ENCODE measurements around the gene ZNF569.
"Not testable (repeated sequence)": the region's sequence is repeated elsewhere in the genome, so short reads cannot be mapped to it uniquely, and the experiment has no call there.

ZNF569 gene

DNA sequence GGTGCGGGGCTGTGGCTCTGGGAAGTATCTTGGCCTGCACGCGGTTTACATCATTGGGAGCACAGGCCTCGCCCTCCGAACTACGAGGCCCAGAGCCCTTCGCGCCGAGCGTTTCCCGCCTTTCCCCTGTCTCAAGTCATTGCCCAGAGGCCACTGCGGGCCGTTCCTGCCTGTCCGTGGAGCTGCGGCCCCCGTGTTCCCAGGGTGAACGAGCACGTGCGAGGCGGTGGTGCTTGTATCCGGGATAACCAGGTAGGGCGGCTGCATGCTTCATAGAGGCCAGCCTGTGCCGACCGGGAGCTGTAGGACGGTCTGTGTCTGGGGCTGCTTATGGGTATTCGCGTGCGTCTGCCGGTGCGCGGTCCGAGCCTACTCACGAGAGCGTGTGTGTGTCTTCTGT is 63.8 kb downstream of the ZNF569 start:
- ChIA-PET CTCF (no interaction called here), POLR2A (no interaction called here)
- DNase-seq (ENCODE audit: low read depth, low spot score) = no peak
- H3K4me3 ChIP-seq (ENCODE audit: low read depth, low read length) = no peak overlapping the region
- TF ChIP-seq, protein P1, sequence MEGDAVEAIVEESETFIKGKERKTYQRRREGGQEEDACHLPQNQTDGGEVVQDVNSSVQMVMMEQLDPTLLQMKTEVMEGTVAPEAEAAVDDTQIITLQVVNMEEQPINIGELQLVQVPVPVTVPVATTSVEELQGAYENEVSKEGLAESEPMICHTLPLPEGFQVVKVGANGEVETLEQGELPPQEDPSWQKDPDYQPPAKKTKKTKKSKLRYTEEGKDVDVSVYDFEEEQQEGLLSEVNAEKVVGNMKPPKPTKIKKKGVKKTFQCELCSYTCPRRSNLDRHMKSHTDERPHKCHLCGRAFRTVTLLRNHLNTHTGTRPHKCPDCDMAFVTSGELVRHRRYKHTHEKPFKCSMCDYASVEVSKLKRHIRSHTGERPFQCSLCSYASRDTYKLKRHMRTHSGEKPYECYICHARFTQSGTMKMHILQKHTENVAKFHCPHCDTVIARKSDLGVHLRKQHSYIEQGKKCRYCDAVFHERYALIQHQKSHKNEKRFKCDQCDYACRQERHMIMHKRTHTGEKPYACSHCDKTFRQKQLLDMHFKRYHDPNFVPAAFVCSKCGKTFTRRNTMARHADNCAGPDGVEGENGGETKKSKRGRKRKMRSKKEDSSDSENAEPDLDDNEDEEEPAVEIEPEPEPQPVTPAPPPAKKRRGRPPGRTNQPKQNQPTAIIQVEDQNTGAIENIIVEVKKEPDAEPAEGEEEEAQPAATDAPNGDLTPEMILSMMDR (IDR thresholded peaks at IDR 0.05; ENCODE audit: insufficient read depth, low read length, missing control alignments) = no peak

DNA sequence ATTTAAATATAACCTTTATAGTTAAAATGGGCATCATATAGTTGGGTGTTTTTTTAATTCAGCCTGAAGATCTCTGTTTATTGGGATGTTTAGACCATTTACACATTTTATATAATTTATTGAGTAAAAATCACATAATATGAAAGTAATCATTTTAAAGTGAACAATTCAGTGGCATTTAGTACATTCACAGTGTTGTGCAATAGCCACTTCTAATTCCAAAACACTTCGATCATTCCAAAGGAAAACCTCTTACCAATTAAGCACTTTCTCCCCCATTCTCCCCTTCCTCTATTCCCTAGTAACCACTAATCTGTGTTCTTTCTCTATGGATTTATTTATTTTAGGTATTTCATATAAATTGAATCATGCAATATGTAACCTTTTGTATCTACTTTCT is 66.2 kb downstream of the ZNF569 start:
- DNase-seq (ENCODE audit: low read depth, low spot score) = no peak
- ChIA-PET POLR2A (no interaction called here), CTCF (no interaction called here)
- TF ChIP-seq, protein P1 (IDR thresholded peaks at IDR 0.05; ENCODE audit: insufficient read depth, low read length, missing control alignments) = no peak
- H3K4me3 ChIP-seq (ENCODE audit: low read depth, low read length) = no peak overlapping the region

DNA sequence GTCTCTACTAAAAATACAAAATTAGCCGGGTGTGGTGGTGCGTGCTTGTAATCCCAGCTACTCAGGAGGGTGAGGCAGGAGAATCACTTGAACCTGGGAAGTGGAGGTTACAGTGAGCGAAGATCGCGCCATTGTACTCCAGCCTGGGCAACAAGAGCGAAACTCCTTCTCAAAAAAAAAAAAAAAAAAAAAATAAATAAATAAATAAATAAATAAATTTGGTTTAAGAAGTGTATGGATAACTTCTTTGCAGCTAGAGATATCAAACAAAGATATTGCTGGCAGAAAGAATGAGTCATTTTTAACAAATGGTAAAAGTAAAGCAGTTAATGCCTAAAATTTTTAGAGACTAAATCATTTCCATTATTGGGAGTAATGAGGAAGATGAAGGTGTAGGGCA is 75.8 kb downstream of the ZNF569 start:
- POLR2A ChIA-PET = interaction anchor here (0.6 kb wide), 1 partner anchor 1184 kb away, joined by 3 read pairs; no protein-coding TSS in a partner anchor
- CTCF ChIA-PET; DNase-seq (ENCODE audit: low read depth, low spot score); H3K4me3 ChIP-seq (ENCODE audit: low read depth, low read length): not testable (repeated sequence)

DNA sequence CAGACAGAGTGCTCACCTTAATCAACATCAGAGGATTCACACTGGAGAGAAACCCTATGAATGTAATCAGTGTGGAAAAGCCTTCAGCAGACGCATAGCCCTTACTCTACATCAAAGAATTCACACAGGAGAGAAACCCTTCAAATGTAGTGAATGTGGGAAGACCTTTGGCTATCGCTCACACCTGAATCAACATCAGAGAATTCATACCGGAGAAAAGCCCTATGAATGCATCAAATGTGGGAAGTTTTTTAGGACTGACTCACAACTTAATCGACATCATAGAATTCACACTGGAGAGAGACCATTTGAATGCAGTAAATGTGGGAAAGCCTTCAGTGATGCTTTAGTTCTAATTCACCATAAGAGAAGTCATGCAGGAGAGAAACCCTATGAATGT is 78.0 kb downstream of the ZNF569 start:
- ChIA-PET CTCF (no interaction called here), POLR2A (no interaction called here)
- no peak for DNase-seq (ENCODE audit: low read depth, low spot score)
- TF ChIP-seq, protein P1 (IDR thresholded peaks at IDR 0.05; ENCODE audit: insufficient read depth, low read length, missing control alignments) = no peak
- no peak overlapping the region for H3K4me3 ChIP-seq (ENCODE audit: low read depth, low read length)

DNA sequence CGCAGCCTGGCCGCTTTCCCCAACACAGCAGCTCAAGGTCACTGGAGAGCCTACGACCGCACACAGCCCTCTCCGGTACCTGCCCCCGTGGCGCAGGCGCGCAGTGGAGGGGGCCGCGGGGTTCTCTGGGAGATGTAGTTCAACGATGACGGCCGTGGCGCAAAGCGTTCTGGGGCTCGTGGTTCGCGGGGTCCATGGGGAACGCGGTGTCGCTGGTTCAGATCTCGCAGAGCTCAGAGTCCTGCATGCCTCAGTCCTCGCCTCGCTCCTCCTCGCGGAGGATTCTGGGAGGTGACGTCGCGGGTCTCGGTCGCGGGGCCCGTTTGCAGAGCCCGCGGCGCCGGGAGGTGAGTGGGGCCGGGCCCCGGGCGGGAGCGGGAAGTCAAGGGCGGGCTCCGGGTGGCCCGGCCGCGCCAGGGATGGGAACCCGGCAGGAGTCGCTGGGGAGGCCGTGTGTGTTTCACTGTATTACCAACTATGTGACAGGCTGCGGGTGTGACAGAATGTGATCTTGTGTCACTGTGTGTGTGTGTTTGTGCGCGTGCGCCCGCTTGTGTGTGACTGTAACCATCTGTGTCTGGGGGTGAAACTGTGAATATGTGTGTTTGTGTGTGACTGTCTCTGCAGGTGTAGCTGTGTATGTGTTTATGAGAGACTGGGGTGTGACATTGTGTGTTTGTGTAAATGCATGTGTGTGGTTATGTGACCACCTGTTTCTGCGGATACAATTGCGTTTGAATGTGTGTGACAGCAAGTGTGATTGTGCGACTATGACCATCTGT is 96.2 kb downstream of the ZNF569 start, which contains the start of gene ZNF527:
Gene ZNF527 (plus strand): TSS at position 220 of the 782 bp plus-strand sequence. CDS start 3,100 bp downstream, outside the sequence.
- DNase-seq (ENCODE audit: low read depth, low spot score) = peak; percentile 73
- peak within 1 kb of the TSS; percentile 91 for H3K4me3 ChIP-seq (ENCODE audit: low read depth, low read length)
- TF ChIP-seq, protein P1 (IDR thresholded peaks at IDR 0.05; ENCODE audit: insufficient read depth, low read length, missing control alignments) = no peak
- POLR2A ChIA-PET = interaction anchor here (0.7 to 1.6 kb wide), 11 partner anchors 9 to 1145 kb away, joined by 3 to 11 read pairs (median 3); partner anchors contain the start of genes ZNF569 and ZNF573
- CTCF ChIA-PET = no interaction called here

DNA sequence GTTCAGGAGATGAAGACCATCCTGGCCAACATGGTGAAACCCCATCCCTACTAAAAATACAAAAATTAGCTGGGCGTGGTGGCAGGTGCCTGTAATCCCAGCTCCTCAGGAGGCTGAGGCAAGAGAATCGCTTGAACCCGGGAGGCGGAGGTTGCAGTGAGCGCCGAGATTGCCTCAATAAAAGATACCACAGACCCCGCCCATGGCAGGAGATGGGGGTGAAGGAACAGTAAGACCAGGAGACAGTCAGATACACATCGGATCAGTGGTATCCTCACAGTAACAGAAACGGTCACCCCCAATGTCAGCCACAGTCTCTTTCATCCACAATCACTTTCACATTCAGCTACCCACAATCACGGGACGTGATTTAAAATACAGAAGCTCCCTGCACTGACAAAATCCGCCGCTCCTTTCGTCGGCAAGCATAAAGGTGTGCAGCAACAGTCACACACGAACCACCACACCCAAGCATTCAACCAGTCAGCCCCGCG is 96.8 kb downstream of the ZNF569 start:
- H3K4me3 ChIP-seq (ENCODE audit: low read depth, low read length) = peak overlapping the region; percentile 91
- DNase-seq (ENCODE audit: low read depth, low spot score); CTCF ChIA-PET: not testable (repeated sequence)
- POLR2A ChIA-PET = interaction anchor here (0.7 to 1.6 kb wide), 11 partner anchors 9 to 1144 kb away, joined by 3 to 11 read pairs (median 3); partner anchors contain the start of genes ZNF569 and ZNF573

DNA sequence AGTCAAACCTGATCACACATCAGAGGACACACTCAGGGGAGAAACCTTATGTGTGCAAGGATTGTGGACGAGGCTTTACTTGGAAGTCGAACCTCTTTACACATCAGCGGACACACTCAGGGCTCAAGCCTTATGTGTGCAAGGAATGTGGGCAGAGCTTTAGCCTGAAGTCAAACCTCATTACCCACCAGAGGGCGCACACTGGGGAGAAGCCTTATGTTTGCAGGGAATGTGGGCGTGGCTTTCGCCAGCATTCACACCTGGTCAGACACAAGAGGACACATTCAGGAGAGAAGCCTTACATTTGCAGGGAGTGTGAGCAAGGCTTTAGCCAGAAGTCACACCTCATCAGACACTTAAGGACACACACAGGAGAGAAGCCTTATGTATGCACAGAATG is 104.5 kb downstream of the ZNF569 start:
- H3K4me3 ChIP-seq (ENCODE audit: low read depth, low read length) = no peak overlapping the region
- TF ChIP-seq, protein P1 (IDR thresholded peaks at IDR 0.05; ENCODE audit: insufficient read depth, low read length, missing control alignments) = no peak
- no peak for DNase-seq (ENCODE audit: low read depth, low spot score)
- POLR2A ChIA-PET = no interaction called here
- CTCF ChIA-PET = interaction anchor here (1.5 kb wide), 1 partner anchor 15 kb away, joined by 4 read pairs; no protein-coding TSS in a partner anchor

All from AG04449 (cell line).